Anterior cingulate cortex (tissue), 58 donors: ENCODE data around the gene OVCH2.
"Not testable (repeated sequence)": the region's sequence is repeated elsewhere in the genome, so short reads cannot be mapped to it uniquely, and the experiment has no call there.

Experiments
- DNase-seq, 58 donors: peaks; one replicate each; lab custom pipeline; 2025; lab: John Stamatoyannopoulos, UW

The OVCH2 gene

DNA sequence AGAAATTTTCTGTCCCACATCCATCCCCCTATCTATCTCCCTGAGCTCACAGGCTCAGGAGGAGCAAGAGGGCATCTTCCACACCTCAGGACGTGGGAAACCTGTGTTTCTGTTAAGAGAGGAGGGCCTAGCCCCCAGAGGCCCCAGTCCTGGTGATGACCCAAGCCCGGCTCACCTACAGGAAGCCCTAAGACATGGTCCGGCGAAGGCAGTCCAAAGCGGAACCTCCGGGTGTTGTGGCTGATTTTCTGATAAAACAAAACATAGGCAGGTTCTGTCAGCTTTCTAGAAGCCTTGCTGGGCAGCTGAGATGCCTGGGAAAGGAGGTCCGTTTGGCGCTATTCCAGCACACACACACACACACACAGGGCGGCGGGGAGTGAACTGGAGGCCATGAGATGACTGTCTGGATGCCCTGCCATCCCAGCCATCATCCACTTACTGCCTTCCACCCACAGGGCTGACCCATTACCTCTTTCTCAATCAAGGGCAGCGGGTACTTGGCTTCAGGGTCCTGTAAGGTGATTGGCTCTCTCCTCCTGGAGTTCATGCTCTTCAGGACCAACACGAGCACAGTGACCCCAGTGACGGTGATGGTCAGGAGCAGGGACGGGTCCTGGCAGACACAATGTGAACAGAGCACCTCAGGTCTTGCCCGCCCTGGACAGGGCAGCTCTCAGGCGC lies 33.9 kb downstream of the OVCH2 start:
- peak in 1 of 58 donors; percentile 51 for DNase-seq

DNA sequence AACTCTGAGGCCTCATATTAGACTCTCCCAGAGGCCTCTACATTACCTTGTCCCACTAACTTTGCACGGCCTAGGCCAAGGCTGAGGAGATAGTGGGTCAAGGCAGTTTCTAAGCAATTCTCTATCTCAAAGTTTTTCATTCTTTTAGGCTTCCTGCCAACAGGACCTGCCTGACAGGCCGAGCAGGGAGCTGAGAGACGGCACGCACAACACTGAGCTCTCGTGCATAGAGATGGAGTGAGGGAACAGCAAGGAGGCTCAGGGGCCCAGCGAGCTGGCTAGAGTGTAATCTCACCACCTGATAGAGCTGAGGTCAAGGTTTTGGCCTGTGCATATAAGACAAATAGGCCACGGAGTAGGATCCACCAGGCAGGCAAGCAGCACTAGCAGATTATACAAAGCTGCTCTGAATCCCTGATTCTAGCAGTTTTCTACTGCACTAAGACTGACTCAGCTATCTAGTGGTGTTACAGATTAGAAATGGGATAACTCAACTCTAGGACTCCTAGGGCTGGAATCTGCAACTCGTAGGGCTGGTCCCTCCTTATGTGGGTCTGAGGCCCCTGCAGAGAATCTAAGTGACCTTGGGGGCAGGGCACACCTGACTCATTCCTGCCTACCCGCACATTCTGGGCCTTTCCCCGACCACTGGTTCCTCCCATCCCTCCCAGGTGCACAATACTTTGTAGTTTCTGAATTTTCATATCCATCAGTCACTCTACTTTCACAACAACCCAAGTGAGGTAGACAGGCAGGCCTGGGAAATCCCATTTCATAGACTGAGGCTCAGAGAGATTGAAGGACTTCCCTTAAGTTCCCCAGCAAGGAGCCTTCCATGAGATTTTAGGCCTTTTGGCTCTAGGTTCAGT lies 34.7 kb downstream of the OVCH2 start:
- no peak for DNase-seq

DNA sequence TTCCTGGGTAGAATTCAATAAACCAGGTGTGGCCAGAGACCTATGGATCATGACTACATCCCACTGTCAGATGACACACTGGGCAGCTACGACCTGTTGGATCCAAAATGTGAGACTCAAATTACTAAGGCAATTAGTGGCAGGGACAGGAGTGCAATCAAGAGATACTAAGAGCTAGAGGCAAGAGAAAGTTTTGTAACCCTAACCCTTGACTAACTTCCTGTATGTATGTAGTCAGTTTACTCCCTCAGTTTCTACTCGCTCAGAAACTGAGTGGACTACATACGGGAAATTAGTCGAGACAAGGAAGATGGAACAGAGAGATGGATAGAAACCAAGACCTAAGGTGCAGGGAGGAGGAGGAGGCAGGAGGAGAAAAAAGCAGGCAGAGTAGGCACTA lies 35.6 kb downstream of the OVCH2 start:
- no peak for DNase-seq

DNA sequence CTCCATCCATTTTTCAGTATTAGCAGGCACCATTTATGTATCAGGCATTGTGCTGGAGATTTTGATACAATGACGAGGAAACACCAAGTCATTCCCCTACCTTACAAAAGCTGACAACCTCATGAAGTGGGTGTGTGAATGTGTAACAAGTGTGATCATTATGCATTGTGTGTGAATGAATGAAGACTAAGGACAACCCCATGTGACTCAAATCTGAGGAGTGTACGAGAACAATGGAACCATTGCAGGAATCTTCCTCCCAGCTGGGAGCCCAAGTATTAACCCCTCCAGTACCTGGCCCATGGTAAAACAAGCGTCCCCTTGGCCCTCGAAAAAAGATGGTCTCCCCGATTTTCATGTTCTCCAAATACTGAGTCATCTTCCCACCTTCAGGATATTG lies 37.4 kb downstream of the OVCH2 start:
- DNase-seq, result peak in 9 of 58 donors; percentile 28 to 73 (median 42)

DNA sequence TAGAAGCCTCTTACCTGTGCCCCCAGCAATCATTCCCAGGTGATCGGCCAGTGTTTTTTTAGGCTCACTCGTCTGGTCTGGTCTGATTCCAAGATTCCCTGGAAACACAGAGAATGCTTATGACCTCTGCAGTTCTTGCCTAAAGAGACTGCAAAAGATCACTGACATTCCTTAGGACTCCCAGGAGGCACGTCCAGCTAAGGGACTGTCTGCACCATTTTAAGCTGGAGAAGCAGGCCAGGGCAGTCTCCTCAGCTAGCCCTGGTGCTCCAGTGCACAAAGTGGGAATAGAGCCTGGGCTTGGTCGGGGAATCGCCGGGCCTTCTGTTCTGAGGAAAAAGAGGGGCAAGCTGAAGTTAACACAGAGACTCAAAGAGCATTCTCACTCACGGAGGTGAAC lies 37.8 kb downstream of the OVCH2 start:
- peak in 2 of 58 donors; percentile 22 to 73 for DNase-seq

DNA sequence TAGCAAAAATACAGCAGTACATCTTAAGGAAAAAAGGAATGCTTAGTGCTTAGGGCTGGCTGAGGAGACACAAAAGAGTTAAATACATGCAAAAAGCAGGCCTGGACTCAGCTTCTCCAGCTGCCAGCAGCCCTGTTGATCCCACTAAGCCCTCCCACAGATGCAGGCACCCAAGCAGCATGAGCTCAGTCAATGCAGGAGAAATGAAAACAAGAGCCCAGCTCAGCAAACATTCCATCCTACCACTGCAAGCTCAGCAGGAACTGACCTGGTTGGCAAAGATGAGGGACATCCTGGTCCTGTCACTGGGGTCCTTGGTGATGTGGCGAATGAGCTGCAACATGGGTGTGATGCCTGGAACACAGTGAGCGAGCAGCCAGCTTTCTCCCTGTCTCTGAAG lies 38.8 kb downstream of the OVCH2 start:
- peak in 5 of 58 donors; percentile 21 to 35 (median 23) for DNase-seq

DNA sequence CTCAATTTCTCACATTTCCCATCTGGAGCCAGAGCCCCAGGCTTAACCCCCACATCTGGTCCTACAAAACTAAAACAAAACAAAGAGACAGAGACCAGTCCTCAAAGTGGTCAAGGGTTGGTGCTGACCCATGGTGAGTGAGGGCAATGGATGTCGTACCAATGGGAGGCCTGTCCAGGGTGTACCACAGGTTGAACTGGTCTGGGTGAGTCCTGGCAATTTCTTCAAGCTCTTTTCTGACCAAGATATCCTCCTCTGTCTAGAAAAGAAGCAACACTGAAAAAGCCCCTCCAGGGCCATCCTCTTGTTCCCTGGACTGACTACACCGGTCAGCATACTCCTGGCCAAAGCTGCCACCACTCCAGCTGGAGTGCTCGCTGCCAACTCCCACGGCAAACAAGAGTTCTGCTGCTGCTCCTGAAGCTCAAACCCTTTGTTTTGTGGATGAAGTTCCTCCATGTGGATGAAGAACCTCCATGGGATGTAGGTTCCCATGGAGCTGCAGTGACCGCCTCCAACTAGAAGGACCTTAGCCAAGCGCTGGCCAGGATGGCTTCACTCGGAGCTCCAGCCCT lies 39.9 kb downstream of the OVCH2 start:
- DNase-seq, result no peak

DNA sequence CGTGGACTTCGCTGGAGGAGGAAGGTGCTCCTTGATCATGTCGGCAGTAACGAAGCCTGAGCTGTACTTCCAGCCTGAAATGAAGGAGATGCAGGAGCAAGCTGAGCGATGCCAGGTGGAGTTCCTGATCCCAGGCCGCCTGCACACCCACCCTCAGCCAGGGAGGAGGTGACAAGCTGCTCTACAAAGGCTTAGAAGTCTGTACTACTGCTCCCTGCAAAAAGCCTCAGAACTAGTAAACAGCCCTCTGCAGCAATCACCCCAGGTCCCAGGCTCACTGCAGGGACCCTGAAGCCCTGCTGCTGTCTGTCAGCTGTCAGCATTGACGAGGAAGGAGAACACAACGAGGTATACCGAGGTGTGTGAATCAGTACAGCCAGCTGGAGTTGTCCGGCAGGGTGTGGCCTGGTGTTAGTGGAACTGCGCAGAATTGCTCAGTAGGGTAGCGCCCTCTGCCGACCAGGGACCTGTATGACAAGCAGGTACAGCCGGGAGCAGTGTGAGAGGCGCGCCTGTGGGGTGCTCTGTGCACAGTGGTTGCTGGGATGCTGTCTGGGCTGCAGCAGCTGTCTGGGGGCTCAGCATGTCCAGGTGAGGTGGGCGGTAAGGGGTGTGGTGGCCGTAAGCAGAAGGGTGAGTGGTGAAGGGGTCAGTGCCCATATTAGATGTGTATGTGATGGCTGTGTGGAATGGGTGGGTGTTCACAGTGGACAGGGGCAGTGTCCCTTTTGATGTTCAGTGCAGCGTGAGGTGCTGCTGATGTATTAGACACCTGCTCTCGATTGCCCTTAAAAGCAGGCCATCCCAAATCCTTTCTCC lies 40.6 kb downstream of the OVCH2 start:
- DNase-seq, result peak in 44 of 58 donors; percentile 16 to 70 (median 43)

DNA sequence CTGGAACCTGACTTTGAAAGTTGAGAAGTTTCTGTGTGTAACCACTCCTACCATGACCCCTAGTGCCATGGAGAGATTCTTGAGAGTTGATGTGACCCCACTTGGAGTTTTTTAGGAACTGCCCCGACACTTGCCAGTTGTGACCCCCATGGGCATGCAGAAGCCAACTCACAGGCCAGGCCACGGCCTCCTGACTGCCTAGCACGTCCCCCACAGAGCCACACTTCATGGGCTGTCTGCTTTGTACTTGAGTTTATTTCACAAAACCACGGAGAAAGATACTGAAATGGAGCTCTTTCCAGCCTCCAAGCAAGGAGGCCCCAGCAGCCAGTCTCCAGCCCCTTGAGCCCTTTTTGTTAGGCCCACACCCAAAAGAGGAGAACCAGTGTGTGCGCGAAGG lies 41.4 kb downstream of the OVCH2 start:
- no peak for DNase-seq

DNA sequence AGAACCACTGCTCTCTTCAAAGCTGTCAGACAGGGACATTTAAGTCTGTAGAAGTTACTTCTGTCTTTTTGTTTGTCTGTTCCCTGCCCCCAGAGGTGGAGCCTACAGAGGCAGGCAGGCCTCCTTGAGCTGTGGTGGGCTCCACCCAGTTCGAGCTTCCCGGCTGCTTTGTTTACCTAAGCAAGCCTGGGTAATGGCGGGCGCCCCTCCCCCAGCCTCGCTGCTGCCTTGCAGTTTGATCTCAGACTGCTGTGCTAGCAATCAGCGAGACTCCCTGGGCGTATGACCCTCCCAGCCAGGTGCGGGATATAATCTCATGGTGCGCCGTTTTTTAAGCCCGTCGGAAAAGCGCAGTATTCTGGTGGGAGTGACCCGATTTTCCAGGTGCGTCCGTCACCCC lies 42.7 kb downstream of the OVCH2 start:
- not testable (repeated sequence) for DNase-seq

DNA sequence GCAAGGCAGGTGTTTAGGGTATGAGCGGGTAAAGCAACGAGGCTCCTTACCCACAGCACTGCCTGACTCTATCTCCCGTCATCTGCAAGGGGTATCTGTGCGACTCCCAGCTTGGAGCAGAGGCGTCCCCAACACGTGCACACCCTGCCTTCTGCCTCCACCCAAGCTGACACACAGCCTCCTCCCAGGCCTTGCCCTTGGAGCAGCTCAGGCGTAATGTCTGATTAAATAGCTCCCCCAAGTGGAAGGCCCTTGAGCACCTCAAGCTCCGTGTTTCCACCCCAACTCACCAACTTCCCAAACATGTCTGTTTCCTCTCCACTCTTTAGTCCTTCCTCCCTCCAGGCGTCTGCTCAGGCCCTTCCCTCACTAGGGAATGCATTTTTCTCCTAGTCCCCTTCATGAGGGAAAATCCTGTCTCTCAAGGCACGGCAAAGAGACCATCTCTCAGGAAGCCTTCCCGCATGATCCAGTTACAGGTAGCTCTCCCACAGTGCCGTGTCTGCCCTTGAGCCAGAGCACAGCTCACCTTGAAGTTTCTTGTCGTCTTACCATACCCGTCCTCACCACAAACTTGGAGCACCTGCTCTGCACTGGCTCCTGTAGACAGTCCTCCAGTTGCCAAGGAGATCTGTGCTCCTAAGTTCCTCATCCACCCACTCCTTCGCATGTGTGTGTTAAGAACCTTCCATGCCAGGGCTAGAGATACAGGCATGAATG lies 48.8 kb downstream of the OVCH2 start:
- DNase-seq, result peak in 40 of 58 donors; percentile 22 to 80 (median 52)

DNA sequence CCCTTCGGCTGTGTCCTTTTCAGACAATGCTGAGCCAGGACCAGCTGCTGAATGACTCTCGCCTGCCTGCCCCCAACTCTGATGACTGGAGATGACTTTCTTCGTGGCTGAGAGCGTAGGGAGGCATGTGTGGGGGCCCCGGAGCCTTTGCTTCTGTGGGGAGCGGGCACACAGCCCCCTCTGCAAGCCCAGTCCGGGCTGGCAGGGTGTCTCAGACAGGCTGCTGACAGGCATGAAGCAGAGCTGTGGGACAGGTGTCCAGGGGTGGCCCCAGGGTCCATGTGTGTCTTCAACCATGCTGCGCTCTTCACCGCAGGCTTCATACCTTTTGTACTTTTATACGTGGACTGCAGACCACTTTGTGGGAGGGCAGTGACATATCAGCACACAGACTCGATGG lies 49.6 kb downstream of the OVCH2 start:
- peak in 1 of 58 donors; percentile 26 for DNase-seq

DNA sequence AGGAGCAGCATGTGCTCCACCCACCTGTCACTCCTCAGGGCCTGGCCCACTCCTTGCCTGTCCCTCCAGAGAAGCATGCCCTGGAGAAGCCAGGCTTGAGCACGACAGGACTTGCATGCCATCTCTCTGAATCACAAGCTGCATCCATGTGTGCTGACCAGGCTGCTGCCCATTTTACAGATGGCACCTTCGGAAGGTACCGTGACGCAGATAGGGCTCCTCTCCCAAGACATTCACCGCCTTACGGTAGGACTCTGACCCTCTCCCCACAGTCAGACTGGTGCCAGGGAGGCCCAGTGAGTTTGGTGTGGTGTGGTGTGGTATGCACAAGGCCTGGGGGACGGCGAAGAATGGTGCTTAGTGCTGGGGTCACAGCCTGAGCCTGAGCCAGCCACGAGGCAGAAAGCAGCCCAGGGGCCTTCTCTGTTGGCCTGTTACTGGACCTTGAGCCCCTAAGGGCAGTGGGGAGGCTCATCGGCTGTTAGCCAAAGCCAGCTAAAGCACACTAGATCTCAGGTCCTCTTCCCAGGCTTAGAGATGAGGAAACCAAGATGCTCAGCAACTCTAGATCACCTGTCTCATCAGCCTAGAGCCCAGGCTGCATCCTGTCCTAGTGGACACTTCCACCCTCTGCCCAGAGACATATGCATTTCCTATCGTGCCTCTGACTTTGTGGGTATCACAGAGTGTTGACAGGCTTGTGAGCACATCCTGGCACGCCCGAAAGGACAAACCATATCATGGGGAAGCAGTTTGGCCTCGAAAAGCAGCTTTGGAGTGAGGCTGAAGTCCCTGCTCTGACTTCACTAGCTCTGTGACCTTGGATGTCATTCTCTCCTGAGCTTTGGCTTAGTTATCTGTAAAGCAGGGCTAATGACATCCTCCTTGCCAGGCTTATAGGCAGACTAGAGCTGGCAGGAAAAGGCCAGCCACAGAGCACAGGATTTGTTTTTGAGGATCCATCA lies 50.7 kb downstream of the OVCH2 start:
- DNase-seq, result no peak

DNA sequence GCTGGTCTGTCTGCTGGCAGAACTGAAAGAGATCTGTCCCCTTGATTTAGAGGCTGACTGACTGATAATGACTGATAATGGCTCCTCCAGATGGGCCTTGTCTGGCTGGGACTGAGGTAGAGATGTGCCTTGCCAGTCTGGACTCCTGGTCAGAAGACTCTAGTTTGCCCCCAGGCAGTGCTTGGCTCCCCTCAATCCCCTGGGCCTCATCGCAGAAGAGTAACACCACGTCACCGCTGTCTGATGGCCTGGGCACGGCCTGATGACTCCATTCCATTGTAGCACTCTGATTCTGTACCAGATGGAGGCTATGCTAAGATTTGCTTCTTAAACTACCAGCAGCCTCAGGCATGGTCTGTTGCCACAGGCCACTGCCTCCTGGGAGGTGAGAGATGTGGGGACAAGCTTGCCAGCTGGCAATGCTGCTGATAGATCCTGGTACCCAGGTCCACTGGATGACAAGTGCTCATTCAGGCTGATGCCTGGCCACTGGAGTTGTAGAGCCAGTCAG lies 52.0 kb downstream of the OVCH2 start:
- peak in 2 of 58 donors; percentile 16 to 22 for DNase-seq

DNA sequence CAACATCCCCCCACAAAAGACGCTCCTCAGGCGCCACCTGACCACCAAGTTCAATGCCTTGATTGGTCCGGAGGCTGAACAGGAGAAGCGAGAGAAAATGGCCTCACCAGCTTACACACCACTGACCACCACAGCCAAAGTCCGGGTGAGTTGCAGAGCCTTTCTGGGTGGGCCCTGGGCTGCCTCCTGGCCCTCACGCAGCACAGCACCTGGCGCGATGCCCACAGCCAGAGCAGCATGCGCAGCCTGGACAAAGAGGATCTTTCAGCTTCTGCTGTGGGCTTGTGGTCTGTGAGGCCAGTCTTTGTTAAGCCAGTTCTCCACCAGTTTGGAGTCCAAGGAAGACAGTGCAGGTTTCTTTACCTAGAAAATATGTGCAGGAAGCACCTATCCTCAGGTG lies 54.6 kb downstream of the OVCH2 start:
- peak in 47 of 58 donors; percentile 14 to 89 (median 66) for DNase-seq

DNA sequence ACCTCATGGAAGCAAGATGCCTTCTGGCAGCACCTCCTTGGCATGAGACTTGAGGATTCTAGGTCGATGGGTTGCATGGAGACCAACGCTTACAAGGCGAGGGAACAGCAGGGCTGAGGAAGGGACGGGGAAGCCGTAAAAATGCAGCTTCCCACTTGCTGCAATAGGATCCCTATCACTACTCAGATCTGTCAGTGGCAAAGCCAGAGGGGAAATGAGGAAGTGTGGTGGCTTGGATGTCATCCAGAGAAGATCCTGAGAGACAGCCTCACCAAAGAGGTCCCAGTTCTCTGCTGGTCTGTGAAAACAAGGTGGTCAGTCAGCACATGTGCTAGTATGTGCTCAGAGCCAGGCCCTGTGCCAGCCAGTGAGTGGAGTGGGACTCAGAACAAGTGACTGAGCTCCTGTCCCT lies 55.1 kb downstream of the OVCH2 start:
- peak in 17 of 58 donors; percentile 13 to 68 (median 34) for DNase-seq

DNA sequence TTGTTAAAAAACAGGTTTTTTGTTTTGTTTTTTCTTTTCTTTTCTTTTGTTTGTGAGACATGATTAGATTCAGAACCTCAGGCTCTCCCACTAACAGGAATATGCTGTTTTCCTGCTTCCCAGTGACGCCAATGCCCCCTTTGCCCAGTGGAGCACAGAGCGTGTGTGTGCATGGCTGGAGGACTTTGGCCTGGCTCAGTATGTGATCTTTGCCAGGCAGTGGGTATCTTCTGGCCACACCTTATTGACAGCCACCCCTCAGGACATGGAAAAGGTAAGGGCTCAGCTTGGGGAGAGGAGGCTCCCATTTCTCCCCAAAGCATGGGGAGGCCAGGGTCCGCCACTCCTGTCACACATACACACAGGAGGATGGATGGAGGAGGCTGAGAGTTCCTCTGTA lies 58.0 kb downstream of the OVCH2 start:
- DNase-seq, result no peak

DNA sequence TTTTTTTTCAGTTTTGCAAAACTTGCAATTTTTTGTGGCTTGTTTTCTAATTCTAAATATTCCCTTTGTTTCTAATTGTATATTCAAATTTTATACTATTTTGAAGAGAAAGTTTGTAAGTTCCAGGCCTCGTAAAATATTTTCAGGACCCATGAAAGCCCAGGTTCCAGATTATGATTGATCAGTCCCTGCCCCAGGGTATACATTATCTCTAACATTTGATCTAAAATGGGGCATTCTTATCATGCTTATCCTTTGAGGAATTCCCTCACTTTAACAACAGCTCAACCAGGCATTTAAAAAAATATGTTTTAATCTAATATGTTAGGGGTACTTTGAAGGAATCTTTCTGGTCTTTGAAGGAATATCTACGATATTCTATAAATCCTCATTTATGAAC lies 59.4 kb downstream of the OVCH2 start:
- DNase-seq, result no peak
